Progenitor cell of endocrine pancreas (in vitro differentiated cells): ENCODE measurements around the gene ARSB. TPM values are rescaled to one million over a fixed set of nuclear protein-coding genes. Genes with fewer than 3 reads are reported as not detected.

ENCODE experiments used
- DNase-seq: peaks from one replicate; pipeline ENCODE4 v3.0.0; 2021; ENCODE audit warnings: low spot score; ENCODE audit not compliant: unreplicated experiment
- H3K27ac Mint-ChIP-seq: 2 replicates; pipeline ENCODE4 v1.8.0; 2021; ENCODE audit warnings: mild to moderate bottlenecking, moderate library complexity, mixed read lengths
- H3K27me3 Mint-ChIP-seq: 2 replicates; pipeline ENCODE4 v1.8.0; 2021; ENCODE audit warnings: mixed read lengths
- H3K36me3 Mint-ChIP-seq: 2 replicates; pipeline ENCODE4 v1.8.0; 2022; ENCODE audit warnings: mixed read lengths; ENCODE audit not compliant: insufficient read depth
- H3K4me1 Mint-ChIP-seq: 2 replicates; pipeline ENCODE4 v1.8.0; 2021; ENCODE audit warnings: low read depth, mixed read lengths
- H3K4me3 Mint-ChIP-seq: 2 replicates; pipeline ENCODE4 v1.8.0; 2021; ENCODE audit warnings: low read depth, mild to moderate bottlenecking, moderate library complexity, mixed read lengths
- H3K9me3 Mint-ChIP-seq: 2 replicates; pipeline ENCODE4 v1.8.0; 2021; ENCODE audit warnings: low read depth, mixed read lengths
- total RNA-seq: library from RNA; stranded (reverse); gene quantifications from 2 replicates; pipeline ENCODE4 v1.2.1, GENCODE V29; 2021
- TF ChIP-seq, protein P1 (sequence below): fragments of 200-600 bp; sonication (generic); IDR thresholded peaks from one replicate; pipeline ENCODE4 v1.5.0; 2021; ENCODE audit warnings: antibody characterized with exemption, mild to moderate bottlenecking; ENCODE audit not compliant: unreplicated experiment

The ARSB gene
- total RNA-seq, 1 donor from 2014 or later, result 17.7 TPM

DNA sequence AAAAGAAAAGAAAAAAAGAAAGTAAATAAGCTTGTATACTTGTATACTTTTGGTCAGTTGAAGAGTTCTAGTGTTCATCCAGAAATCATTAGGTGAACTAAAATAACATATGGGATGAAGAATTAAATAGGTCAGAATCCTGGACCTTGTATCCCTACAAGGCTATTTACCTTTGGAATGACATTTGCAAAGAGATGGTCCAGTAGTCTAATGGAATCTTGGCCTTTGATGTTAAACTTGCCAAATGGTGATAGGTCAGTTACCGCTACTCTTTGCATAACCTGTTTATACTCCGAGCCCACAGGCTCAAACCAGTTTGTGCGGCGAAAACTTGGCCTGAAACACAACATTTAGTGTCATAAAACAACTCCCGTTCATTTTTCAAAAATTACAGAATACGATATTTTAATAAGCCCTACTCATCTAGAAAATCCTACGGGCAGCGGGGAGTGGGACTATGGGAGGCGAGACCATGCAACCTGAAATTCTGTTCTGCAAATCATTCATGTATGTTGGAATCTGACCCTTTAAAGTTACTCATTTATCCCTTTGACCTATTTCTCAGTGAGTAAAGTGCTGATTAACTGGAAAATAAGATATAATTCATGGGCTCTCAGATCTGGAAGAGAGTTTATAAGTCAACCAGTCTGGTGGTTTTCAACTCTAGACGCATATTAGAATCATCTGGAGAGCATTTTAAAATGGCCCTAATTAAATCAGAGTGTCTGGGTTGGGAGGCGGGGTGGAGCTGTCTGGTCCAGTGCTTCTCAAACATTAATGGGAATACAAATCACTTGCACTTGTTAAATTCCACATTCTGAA is 45.8 kb upstream of the ARSB start:
- Mint-ChIP-seq H3K9me3 (no peaks in the 10 kb centered on the region), H3K36me3 (no peaks in the 10 kb centered on the region), H3K4me3 (no peak overlapping the region), H3K4me1 (peaks cover 2% of the 10 kb centered on the region), H3K27me3 (no peaks in the 10 kb centered on the region), H3K27ac (no peak overlapping the region)
- DNase-seq, result no peak
- TF ChIP-seq, protein P1, sequence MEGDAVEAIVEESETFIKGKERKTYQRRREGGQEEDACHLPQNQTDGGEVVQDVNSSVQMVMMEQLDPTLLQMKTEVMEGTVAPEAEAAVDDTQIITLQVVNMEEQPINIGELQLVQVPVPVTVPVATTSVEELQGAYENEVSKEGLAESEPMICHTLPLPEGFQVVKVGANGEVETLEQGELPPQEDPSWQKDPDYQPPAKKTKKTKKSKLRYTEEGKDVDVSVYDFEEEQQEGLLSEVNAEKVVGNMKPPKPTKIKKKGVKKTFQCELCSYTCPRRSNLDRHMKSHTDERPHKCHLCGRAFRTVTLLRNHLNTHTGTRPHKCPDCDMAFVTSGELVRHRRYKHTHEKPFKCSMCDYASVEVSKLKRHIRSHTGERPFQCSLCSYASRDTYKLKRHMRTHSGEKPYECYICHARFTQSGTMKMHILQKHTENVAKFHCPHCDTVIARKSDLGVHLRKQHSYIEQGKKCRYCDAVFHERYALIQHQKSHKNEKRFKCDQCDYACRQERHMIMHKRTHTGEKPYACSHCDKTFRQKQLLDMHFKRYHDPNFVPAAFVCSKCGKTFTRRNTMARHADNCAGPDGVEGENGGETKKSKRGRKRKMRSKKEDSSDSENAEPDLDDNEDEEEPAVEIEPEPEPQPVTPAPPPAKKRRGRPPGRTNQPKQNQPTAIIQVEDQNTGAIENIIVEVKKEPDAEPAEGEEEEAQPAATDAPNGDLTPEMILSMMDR, result no peak

DNA sequence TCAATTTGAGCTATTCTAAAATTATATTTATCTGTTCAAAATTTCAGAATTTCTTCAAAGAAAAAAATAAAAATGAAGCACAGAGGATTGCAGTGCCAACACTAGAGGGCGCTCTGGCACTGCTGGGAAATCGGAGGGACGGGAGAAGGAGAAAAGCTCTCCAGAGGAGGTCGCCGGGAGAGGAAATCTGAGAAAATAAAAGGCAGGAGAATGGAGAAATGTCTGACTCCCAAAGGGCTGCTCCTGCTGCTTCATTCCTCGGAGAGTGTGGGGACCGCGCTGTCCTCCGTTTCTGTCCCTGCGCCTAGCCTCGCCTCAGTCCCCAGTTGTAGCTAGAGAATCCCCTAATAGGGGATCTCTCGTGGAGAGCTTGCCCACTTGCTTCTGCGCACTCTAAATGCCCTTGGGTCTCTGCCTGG is 40.0 kb upstream of the ARSB start:
- H3K4me1 Mint-ChIP-seq, result peaks cover 25% of the 10 kb centered on the region
- peak overlapping the region; percentile 65 for H3K4me3 Mint-ChIP-seq
- no peaks in the 10 kb centered on the region for H3K9me3 Mint-ChIP-seq
- no peaks in the 10 kb centered on the region for H3K36me3 Mint-ChIP-seq
- H3K27me3 Mint-ChIP-seq, result no peaks in the 10 kb centered on the region
- TF ChIP-seq, protein P1, result peak; percentile 100
- peak; percentile 56 for DNase-seq
- peak overlapping the region; percentile 84 for H3K27ac Mint-ChIP-seq

DNA sequence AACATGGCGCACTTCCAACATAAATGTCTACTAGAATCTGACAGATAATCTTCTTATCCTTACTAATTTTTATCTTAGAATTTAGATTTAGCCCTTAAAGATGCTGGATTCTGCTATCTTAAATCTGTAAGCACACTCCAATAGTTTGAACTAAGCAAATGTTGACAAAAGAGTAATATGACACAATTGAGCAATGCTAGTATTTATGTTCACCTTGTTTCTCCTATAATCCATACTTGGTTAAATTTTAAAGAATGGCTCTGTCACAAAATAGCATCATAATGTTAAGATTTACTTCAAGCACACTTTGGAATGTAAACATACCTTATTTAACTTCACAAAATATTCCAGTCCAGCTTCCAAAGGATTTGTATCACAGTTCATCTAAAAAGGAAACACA is 38.8 kb upstream of the ARSB start:
- TF ChIP-seq, protein P1, result no peak
- no peak overlapping the region for H3K4me3 Mint-ChIP-seq
- peaks cover under 1% of the 10 kb centered on the region for H3K27me3 Mint-ChIP-seq
- no peak for DNase-seq
- no peaks in the 10 kb centered on the region for H3K9me3 Mint-ChIP-seq
- peaks cover 25% of the 10 kb centered on the region for H3K4me1 Mint-ChIP-seq
- no peaks in the 10 kb centered on the region for H3K36me3 Mint-ChIP-seq
- no peak overlapping the region for H3K27ac Mint-ChIP-seq

DNA sequence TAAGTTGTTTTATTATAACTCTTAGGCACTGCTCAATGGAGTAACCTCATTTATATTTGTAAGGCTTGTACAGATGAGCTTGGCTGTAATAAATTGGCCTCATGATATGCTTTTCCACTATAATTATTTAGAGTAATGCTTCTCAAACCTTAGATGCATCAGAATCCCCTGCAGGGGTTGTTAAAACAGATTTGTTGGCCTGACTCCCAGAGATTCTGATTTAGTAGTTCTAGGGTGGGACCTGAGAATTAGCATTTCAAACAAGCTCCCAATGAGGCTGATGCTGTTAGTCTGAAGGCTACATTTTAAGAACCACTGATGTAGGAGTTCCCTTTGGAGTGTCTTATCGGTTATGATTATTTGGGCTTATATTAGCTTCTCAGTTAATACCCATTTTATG is 38.2 kb upstream of the ARSB start:
- TF ChIP-seq, protein P1, result no peak
- H3K27ac Mint-ChIP-seq, result no peak overlapping the region
- no peak for DNase-seq
- H3K9me3 Mint-ChIP-seq, result no peaks in the 10 kb centered on the region
- no peaks in the 10 kb centered on the region for H3K36me3 Mint-ChIP-seq
- H3K4me3 Mint-ChIP-seq, result no peak overlapping the region
- peaks cover 25% of the 10 kb centered on the region for H3K4me1 Mint-ChIP-seq
- peaks cover 3% of the 10 kb centered on the region for H3K27me3 Mint-ChIP-seq

DNA sequence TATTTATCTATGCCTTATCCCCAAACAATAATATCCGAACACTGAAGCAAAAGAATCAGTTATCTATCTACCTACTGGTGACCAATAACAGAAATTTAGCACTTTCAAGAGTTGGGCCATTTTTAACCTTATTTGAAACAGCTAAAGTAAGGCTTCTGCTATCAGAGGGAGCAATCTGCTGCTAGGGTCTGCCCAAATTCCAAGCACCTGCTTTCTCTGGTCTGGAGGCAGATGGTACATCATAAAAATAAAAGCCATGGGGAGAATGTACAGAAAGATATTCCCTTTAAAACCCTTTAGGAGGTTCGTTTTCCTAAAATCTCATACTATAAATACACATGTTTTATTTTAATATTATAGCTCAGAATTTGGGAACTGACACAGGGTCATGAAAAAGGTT is 37.7 kb upstream of the ARSB start:
- TF ChIP-seq, protein P1, result no peak
- peaks cover 3% of the 10 kb centered on the region for H3K27me3 Mint-ChIP-seq
- no peaks in the 10 kb centered on the region for H3K36me3 Mint-ChIP-seq
- no peak overlapping the region for H3K27ac Mint-ChIP-seq
- H3K9me3 Mint-ChIP-seq, result no peaks in the 10 kb centered on the region
- DNase-seq, result no peak
- no peak overlapping the region for H3K4me3 Mint-ChIP-seq
- H3K4me1 Mint-ChIP-seq, result peaks cover 25% of the 10 kb centered on the region
